ENCODE measurements around the gene MKRN2. TPM values are rescaled to one million over a fixed set of nuclear protein-coding genes. Genes with fewer than 3 reads are reported as not detected.

Gene MKRN2
- total and polyA plus RNA-seq, 2 of the 13 experiments (the other 11 are each of a cell fraction or from before 2014, with no cell fraction given): 25.5 to 34.3 TPM

DNA sequence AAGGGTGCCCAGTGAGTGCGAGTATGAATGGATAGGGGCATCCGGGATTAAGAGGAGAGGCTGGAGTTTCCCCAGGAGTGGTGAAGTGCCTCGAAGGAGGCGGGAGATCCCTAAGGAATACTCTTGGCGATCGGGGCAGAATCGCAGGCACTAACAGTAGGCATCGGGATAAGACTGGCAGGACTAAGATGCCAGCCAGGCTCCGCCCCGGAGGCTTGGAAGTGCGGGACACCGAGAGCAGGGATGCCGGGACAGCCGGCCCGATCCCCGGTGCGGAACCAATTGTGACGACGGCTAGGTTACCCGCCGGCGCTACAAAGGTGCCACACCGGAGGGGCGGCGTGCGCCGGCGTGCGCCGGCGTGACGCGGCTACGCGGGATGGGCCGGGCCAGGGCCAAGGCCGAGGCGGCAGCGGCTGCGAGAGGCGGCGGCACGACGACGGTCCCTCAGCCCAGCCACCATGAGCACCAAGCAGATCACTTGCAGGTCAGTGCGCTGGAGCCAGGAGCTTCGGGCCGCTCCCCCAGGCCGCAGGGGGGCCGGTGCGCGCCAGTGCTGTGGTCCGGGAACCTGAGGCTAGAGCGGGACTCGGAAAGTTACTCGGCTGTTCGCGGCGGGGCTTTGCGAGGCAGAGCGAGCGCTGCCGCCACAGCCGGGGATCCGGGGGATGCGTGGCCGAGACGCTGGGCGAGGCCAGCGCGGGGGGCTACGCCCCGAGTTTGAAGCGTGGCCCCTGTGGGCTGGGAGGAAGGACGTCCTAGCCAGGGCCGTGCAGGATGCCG is at the start of gene MKRN2 (continued):
- TF ChIP-seq, protein P1, sequence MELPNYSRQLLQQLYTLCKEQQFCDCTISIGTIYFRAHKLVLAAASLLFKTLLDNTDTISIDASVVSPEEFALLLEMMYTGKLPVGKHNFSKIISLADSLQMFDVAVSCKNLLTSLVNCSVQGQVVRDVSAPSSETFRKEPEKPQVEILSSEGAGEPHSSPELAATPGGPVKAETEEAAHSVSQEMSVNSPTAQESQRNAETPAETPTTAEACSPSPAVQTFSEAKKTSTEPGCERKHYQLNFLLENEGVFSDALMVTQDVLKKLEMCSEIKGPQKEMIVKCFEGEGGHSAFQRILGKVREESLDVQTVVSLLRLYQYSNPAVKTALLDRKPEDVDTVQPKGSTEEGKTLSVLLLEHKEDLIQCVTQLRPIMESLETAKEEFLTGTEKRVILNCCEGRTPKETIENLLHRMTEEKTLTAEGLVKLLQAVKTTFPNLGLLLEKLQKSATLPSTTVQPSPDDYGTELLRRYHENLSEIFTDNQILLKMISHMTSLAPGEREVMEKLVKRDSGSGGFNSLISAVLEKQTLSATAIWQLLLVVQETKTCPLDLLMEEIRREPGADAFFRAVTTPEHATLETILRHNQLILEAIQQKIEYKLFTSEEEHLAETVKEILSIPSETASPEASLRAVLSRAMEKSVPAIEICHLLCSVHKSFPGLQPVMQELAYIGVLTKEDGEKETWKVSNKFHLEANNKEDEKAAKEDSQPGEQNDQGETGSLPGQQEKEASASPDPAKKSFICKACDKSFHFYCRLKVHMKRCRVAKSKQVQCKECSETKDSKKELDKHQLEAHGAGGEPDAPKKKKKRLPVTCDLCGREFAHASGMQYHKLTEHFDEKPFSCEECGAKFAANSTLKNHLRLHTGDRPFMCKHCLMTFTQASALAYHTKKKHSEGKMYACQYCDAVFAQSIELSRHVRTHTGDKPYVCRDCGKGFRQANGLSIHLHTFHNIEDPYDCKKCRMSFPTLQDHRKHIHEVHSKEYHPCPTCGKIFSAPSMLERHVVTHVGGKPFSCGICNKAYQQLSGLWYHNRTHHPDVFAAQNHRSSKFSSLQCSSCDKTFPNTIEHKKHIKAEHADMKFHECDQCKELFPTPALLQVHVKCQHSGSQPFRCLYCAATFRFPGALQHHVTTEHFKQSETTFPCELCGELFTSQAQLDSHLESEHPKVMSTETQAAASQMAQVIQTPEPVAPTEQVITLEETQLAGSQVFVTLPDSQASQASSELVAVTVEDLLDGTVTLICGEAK (IDR thresholded peaks at IDR 0.05): no peak
- TF ChIP-seq, protein P1 (CRISPR knock-in tag; IDR thresholded peaks at IDR 0.05): peak; percentile 89
- TF ChIP-seq BRD4 (CRISPR knock-in tag; IDR thresholded peaks at IDR 0.05) (peak; percentile 42; the same call in 1 of the 2 replicates), EHMT2 (IDR thresholded peaks at IDR 0.05; ENCODE audit: borderline replicate concordance, low read depth, low read length) (no peak), CCDC6 (CRISPR knock-in tag; IDR thresholded peaks at IDR 0.05) (peak; percentile 96), ZNF556 (CRISPR knock-in tag; IDR thresholded peaks at IDR 0.05; ENCODE audit: borderline replicate concordance) (peak; percentile 36; the same call in 1 of the 2 replicates), EED (CRISPR knock-in tag; IDR thresholded peaks at IDR 0.05) (0 out of 2 replicates have a peak, but pooled peaks have one; percentile 79), ZNF430 (CRISPR knock-in tag; IDR thresholded peaks at IDR 0.05) (peak; percentile 84), ZNF101 (CRISPR knock-in tag; IDR thresholded peaks at IDR 0.05; ENCODE audit: borderline replicate concordance, low read depth) (0 out of 2 replicates have a peak, but pooled peaks have one; percentile 60), HDAC6 (IDR thresholded peaks at IDR 0.05; ENCODE audit: low read depth, low read length) (no peak), GFI1 (CRISPR knock-in tag; IDR thresholded peaks at IDR 0.05; ENCODE audit: borderline replicate concordance) (peak; percentile 80)
- TF ChIP-seq, protein P2, sequence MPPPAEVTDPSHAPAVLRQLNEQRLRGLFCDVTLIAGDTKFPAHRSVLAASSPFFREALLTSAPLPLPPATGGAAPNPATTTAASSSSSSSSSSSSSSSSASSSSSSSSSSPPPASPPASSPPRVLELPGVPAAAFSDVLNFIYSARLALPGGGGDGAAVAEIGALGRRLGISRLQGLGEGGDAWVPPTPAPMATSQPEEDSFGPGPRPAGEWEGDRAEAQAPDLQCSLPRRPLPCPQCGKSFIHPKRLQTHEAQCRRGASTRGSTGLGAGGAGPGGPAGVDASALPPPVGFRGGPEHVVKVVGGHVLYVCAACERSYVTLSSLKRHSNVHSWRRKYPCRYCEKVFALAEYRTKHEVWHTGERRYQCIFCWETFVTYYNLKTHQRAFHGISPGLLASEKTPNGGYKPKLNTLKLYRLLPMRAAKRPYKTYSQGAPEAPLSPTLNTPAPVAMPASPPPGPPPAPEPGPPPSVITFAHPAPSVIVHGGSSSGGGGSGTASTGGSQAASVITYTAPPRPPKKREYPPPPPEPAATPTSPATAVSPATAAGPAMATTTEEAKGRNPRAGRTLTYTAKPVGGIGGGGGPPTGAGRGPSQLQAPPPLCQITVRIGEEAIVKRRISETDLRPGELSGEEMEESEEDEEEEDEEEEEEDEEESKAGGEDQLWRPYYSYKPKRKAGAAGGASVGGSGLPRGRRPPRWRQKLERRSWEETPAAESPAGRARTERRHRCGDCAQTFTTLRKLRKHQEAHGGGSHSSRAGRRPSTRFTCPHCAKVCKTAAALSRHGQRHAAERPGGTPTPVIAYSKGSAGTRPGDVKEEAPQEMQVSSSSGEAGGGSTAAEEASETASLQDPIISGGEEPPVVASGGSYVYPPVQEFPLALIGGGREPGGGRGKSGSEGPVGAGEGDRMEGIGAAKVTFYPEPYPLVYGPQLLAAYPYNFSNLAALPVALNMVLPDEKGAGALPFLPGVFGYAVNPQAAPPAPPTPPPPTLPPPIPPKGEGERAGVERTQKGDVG (CRISPR knock-in tag; IDR thresholded peaks at IDR 0.05; ENCODE audit: borderline replicate concordance): peak; percentile 78; the same call in 1 of the 2 replicates
- TF ChIP-seq, protein P3, sequence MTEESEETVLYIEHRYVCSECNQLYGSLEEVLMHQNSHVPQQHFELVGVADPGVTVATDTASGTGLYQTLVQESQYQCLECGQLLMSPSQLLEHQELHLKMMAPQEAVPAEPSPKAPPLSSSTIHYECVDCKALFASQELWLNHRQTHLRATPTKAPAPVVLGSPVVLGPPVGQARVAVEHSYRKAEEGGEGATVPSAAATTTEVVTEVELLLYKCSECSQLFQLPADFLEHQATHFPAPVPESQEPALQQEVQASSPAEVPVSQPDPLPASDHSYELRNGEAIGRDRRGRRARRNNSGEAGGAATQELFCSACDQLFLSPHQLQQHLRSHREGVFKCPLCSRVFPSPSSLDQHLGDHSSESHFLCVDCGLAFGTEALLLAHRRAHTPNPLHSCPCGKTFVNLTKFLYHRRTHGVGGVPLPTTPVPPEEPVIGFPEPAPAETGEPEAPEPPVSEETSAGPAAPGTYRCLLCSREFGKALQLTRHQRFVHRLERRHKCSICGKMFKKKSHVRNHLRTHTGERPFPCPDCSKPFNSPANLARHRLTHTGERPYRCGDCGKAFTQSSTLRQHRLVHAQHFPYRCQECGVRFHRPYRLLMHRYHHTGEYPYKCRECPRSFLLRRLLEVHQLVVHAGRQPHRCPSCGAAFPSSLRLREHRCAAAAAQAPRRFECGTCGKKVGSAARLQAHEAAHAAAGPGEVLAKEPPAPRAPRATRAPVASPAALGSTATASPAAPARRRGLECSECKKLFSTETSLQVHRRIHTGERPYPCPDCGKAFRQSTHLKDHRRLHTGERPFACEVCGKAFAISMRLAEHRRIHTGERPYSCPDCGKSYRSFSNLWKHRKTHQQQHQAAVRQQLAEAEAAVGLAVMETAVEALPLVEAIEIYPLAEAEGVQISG (CRISPR knock-in tag; IDR thresholded peaks at IDR 0.05): peak; percentile 91
